GM12865 (cell line): ENCODE data around the gene AGPAT4.
"Not testable (repeated sequence)": the region's sequence is repeated elsewhere in the genome, so short reads cannot be mapped to it uniquely, and the experiment has no call there.

ENCODE experiments used
- DNase-seq: peaks from one replicate; pipeline ENCODE4 v3.0.0; 2010; ENCODE audit warnings: low read depth
- H3K4me3 ChIP-seq: 2 replicates; pipeline ENCODE4 v1.5.1; 2011; ENCODE audit warnings: mild to moderate bottlenecking, low read depth, low read length, control low read depth
- TF ChIP-seq, protein P1 (sequence below): IDR thresholded peaks from 2 replicates; pipeline ENCODE4 v1.5.1; 2011; ENCODE audit warnings: low read length, control low read depth, low read depth, inconsistent platforms; ENCODE audit not compliant: insufficient read depth; ENCODE audit errors: missing control alignments

AGPAT4 gene

DNA sequence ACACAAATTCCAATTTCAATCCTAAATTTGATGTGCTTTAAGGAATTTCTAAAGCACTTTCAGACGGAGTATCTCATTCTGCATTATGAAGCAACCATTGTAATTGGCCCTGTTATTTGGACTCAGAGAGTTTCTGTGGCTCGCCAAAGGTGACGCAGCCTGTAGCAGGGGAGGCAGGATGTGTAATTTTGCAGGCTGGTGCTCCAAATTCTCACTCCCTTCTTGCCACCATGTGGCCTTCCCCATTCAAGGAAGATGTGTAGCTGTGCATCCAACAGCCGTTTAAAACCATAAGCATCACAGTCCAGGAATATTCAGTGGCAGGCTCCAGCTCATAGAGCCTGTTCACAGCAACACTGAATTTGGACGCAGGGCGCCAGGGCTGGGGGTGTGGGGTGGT, 45.8 kb downstream of the AGPAT4 start:
- no peak overlapping the region for H3K4me3 ChIP-seq
- TF ChIP-seq, protein P1, sequence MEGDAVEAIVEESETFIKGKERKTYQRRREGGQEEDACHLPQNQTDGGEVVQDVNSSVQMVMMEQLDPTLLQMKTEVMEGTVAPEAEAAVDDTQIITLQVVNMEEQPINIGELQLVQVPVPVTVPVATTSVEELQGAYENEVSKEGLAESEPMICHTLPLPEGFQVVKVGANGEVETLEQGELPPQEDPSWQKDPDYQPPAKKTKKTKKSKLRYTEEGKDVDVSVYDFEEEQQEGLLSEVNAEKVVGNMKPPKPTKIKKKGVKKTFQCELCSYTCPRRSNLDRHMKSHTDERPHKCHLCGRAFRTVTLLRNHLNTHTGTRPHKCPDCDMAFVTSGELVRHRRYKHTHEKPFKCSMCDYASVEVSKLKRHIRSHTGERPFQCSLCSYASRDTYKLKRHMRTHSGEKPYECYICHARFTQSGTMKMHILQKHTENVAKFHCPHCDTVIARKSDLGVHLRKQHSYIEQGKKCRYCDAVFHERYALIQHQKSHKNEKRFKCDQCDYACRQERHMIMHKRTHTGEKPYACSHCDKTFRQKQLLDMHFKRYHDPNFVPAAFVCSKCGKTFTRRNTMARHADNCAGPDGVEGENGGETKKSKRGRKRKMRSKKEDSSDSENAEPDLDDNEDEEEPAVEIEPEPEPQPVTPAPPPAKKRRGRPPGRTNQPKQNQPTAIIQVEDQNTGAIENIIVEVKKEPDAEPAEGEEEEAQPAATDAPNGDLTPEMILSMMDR = no peak
- DNase-seq = no peak

DNA sequence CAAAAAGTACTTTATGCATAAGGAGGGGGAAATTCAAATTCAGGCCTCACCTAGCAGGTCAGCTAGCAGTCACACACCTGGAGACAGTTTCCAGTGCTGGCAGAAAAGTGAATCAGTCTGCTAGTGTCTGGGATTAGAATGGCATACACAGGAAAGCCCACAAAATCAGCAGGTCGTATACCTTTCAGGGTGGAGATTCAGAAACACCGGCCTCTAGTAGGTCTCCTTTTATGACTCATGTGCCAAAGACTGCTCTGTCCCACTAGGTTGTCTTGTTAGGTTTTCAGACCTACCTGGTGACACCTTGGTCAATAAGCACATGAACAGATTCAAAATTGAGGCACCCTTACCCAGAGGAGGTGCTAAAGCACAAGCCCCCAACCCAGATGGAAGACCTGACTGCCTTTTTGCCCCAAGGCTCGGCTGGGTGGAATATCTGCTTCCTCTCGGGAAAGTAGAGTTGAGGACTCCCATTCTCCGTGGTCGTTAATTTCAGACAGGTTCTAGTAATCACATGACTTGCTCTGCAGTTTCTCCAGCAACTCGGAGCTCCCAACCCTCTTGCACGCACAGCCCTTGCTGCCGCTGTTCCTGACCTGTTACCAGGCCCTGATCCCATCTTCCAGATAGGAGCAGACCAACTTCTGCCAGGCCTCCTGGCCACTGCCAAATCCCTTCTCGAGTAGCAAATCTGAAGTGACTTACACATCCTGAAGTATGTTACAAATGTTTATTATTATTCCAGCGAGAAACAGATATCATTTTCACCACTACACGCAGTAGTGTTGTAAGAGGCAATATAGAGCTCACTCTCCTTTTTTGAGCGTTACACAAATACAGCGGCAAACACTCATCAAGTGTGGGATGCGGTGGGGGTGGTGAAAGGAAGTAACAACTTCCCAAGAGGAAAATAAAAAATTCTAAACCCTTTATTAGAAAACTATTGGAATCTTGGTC, 46.6 kb downstream of the AGPAT4 start:
- H3K4me3 ChIP-seq = no peak overlapping the region
- TF ChIP-seq, protein P1 = no peak
- DNase-seq = peak; percentile 18

DNA sequence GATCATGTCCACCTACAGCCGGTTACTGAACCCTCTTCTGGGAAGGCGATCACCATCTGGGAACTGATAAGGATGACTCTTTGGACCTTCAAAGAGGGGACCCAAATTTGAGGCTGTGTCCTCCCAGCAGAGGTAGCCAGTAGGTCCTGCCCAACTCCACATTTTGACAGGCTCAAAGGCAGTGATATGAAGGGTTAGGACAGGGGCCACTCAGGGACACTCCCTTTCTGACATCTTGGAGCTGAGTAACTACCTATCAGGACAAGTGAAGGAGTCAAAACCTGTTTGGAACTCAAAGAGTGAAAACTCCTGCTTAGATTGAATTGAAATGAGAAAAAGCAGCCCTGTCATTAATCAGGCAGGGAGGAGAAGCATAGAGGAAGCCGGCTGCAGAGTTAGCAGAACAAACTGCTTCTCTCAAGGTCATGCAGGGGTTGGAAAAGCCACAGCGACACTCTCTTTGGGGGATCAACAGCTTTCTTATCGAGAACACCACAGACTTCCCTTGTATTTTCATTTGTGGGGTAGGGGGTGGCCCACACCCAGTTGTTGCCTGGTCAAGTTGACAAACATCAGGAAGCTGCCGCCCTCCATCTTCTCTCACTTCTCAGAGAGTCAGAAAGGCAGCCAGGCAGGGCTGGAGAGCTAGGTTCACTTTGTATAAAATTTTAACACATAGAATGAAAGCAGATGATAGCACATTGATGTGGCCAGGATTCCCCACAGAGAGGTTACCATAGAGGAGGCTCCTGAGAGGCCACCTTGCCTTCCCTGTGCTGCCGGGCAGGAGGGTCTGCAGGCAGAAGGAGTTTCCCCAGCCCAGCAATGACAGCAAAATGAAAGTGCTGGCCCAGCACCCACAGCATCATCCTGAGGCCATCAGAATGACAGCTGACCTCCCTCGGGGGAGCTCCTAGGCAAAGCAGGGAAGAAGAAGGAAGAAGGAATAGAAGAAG, 47.6 kb downstream of the AGPAT4 start:
- no peak overlapping the region for H3K4me3 ChIP-seq
- TF ChIP-seq, protein P1 = no peak
- peak; percentile 42 for DNase-seq

GRCh38 chr6:161225681-161226008, 48.2 kb downstream of the AGPAT4 start:
- no peak overlapping the region for H3K4me3 ChIP-seq
- TF ChIP-seq, protein P1 = no peak
- no peak for DNase-seq

DNA sequence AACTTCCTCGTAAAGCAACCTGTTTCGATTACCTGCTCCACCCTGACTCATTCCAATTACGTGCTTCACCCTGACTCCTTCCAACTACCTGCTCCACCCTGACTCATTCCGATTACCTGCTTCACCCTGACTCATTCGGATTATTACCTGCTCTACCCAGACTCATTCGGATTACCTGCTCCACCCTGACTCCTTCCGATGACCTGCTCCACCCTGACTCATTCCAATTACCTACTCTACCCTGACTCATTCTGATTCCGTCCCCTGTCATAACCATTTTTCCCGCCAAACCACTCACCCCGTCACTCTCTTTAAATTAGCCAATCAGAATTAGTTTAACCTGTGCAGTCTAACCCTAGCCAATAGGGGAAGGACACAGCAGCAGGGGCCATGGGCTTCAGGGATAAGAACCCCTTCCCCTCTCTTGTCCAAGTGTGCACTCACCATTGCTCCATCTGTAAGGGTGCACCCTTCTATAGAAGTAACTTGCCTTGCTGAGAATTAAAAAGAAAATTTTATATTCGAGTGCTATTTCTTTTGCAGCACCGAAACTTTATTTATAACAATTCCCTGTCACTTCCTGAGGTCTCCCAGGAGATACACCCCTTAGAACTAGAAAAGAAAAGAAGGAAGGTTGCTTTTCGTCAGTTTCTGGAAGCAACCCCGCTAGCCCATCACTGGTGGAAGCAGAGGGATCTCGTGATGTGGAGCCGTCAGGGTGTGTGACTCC, 48.7 kb downstream of the AGPAT4 start:
- not testable (repeated sequence) for H3K4me3 ChIP-seq, DNase-seq

DNA sequence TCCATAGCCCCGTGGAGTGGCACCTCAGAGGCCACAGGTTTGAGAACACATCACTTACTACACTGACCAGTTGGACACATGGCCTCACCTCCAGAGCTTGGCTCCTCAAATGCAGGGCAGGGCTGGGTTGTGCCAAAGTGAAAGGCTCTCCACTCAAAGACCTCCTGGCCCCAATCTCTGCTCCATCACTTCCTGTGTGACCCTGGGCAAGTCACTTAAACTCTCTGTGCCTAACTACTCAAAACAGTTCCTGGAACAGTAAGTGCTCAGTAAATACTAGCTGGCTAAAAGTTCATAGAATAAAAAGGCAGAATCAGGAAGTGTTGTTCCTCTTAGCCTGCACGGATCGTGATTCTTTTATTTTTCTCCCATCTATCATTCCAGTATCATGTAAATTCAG, 50.2 kb downstream of the AGPAT4 start:
- H3K4me3 ChIP-seq = no peak overlapping the region
- TF ChIP-seq, protein P1 = no peak
- no peak for DNase-seq
